ENCODE measurements around the gene USH1C. TPM values are rescaled to one million over a fixed set of nuclear protein-coding genes. Genes with fewer than 3 reads are reported as not detected.

The USH1C gene
- total and polyA plus RNA-seq, 8 donors, result 0.23 to 1.2 (median 0.59) TPM; not detected in 1

DNA sequence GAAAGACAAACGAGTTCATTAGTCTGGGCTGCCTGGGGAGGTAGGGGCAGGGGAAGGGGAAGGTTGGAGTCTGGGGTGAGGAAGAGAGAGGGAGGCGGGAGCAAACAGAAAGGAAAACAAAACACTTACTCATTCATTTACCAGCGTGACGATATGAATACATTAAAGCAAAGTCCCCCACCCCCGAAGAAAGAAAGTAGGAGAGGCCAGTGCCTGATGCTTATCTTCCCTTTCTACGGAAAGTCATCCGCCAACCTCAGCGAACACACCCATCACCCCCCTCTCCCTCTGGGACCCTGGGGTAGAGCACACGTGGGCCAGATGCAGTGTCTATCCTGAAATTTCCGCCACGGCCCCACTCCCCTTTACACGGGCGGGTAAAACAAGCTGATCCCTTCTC, 81.3 kb downstream of the USH1C start:
- no peak overlapping the region for H3K4me3 ChIP-seq

GRCh38 chr11:17460406-17460805, 83.8 kb downstream of the USH1C start:
- H3K4me3 ChIP-seq, result no peak overlapping the region
- H3K4me1 ChIP-seq, result peaks cover 0 to 9% of the 10 kb centered on the region in 2 donors
- TF ChIP-seq, protein P1, sequence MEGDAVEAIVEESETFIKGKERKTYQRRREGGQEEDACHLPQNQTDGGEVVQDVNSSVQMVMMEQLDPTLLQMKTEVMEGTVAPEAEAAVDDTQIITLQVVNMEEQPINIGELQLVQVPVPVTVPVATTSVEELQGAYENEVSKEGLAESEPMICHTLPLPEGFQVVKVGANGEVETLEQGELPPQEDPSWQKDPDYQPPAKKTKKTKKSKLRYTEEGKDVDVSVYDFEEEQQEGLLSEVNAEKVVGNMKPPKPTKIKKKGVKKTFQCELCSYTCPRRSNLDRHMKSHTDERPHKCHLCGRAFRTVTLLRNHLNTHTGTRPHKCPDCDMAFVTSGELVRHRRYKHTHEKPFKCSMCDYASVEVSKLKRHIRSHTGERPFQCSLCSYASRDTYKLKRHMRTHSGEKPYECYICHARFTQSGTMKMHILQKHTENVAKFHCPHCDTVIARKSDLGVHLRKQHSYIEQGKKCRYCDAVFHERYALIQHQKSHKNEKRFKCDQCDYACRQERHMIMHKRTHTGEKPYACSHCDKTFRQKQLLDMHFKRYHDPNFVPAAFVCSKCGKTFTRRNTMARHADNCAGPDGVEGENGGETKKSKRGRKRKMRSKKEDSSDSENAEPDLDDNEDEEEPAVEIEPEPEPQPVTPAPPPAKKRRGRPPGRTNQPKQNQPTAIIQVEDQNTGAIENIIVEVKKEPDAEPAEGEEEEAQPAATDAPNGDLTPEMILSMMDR (IDR thresholded peaks at IDR 0.05), result no peak
- no peak for ATAC-seq
- no peaks in the 10 kb centered on the region for H3K9me3 ChIP-seq
- intact Hi-C loops (cut with DNase I), result no loop called here
- H3K36me3 ChIP-seq, result no peaks in the 10 kb centered on the region
- no peaks in the 10 kb centered on the region for H3K27me3 ChIP-seq
- no peak for DNase-seq
- H3K27ac ChIP-seq, result no peak overlapping the region

More for the DNA sequence above, 81.3 kb downstream of the USH1C start:
- ATAC-seq (no peak), DNase-seq (no peak)
- TF ChIP-seq, protein P1 (IDR thresholded peaks at IDR 0.05), result no peak
- Histone ChIP-seq H3K27ac (no peak overlapping the region), H3K9me3 (no peaks in the 10 kb centered on the region), H3K27me3 (no peaks in the 10 kb centered on the region), H3K4me1 (peaks cover 0 to 5% of the 10 kb centered on the region in 2 donors), H3K36me3 (no peaks in the 10 kb centered on the region)
- intact Hi-C loops (cut with DNase I), result no loop called here

- H3K4me1 ChIP-seq, result peaks cover 0 to 9% of the 10 kb centered on the region in 2 donors
- no peaks in the 10 kb centered on the region for H3K9me3 ChIP-seq
- TF ChIP-seq, protein P1 (IDR thresholded peaks at IDR 0.05), result no peak
- H3K4me3 ChIP-seq, result no peak overlapping the region
- H3K27ac ChIP-seq, result no peak overlapping the region
- DNase-seq, result no peak
- no peaks in the 10 kb centered on the region for H3K36me3 ChIP-seq
- intact Hi-C loops (cut with DNase I), result no loop called here
- no peaks in the 10 kb centered on the region for H3K27me3 ChIP-seq
- ATAC-seq, result no peak
These were observed 84.8 kb downstream of the USH1C start for GRCh38 chr11:17459236-17459896.

GRCh38 chr11:17458268-17458667, 85.9 kb downstream of the USH1C start:
- Histone ChIP-seq H3K36me3 (no peaks in the 10 kb centered on the region), H3K27me3 (no peaks in the 10 kb centered on the region), H3K4me3 (no peak overlapping the region), H3K27ac (no peak overlapping the region), H3K4me1 (peaks cover 0 to 9% of the 10 kb centered on the region in 2 donors), H3K9me3 (no peaks in the 10 kb centered on the region)
- TF ChIP-seq, protein P1 (IDR thresholded peaks at IDR 0.05), result no peak
- no peak for DNase-seq
- intact Hi-C loops (cut with DNase I), result no loop called here
- ATAC-seq, result no peak

DNA sequence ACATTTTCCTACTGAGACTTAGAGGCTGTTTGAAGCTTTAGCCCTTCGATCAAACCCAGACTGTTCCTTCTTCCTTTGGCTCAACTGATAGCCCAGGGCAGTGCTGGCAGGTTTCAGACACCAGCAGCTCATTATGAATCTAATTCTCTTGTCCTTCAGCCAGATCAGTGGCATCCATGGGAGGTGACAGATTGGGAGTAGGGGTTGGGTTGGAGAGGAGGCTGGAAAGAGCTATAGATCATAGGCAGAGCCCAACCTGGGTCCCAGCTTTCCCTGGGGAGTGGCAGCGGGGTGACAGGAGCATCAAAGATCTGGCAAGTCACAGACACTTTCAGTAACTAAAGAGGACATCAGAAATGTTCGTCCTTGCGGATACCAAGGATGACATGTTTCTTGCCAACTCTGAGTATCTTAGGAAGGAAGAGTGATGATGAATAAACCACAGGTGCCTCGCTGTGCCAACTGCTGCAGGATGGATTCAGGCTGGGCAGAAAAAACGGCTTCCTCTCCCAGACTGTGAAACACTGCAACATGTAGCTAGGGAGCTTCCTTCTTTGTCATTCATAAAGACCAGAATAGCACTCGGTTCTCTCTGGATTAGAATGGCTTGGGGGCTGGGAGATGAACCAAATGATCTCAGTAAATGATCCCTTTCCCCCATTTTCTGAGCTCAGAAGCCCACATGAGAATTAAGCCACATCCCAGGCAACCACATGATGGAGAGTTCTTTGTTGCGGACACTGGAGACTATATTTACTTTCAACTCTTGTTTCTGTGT, 86.6 kb downstream of the USH1C start:
- intact Hi-C loops (cut with DNase I), result no loop called here

More for the DNA sequence above, 86.6 kb downstream of the USH1C start:
- H3K9me3 ChIP-seq, result no peaks in the 10 kb centered on the region
- peaks cover 0 to 9% of the 10 kb centered on the region in 2 donors for H3K4me1 ChIP-seq
- no peak overlapping the region for H3K4me3 ChIP-seq
- H3K27me3 ChIP-seq, result no peaks in the 10 kb centered on the region
- no peak for DNase-seq
- H3K27ac ChIP-seq, result no peak overlapping the region
- no peaks in the 10 kb centered on the region for H3K36me3 ChIP-seq
- TF ChIP-seq, protein P1 (IDR thresholded peaks at IDR 0.05), result no peak
- ATAC-seq, result no peak

Measured in left lung (tissue), 10 donors.